ENCODE data around the gene PEX1. TPM values are rescaled to one million over a fixed set of nuclear protein-coding genes. Genes with fewer than 3 reads are reported as not detected.

PEX1 gene
- total and polyA plus RNA-seq, 2 donors (not counting 3 experiments of a cell fraction or from before 2014, with no cell fraction given), result 8.4 to 11.7 TPM

DNA sequence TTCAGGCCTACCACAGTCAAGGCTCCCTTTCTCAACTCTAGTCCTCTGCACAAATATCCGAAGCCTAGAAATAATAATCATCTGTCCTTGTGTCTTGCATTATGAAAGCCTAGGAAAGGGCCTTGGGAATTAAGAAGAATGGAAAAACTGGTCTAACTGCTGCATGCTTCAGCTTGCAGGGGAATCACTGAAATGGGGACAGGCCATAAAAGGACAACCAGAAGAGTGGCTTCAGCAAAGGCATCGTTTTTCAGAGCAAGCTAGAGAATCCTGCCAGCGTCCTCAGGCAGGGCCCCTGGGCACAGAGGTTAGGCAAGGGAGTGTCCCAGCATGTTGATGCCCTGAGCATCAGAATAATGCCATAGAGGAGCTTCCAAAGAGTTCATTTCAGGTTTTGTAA lies 63.8 kb downstream of the PEX1 start:
- H4K20me1 ChIP-seq (replicated peaks; ENCODE audit: control insufficient read depth, extremely low read depth, insufficient read depth, low read length), result no peaks in the 10 kb centered on the region
- BruUV-seq (replicated peaks), result no TSS peak

More for the DNA sequence above, 63.8 kb downstream of the PEX1 start:
- ChIA-PET POLR2A (no interaction called here), CTCF (interaction anchor here (1.1 kb wide), 1 partner anchor 634 kb away, joined by 3 read pairs; no protein-coding TSS in a partner anchor)
- Histone ChIP-seq H3K27ac (ENCODE audit: insufficient read depth, low read depth, low read length) (no peak overlapping the region), H3K4me1 (ENCODE audit: control insufficient read depth, extremely low read depth, insufficient read depth, low read length) (peaks cover 5% of the 10 kb centered on the region), H3K4me3 (replicated peaks in 1 of 3; ENCODE audit: insufficient read depth in 1 of 3, low read depth in 1 of 3, low read length in 3 of 3) (no peak overlapping the region), H3K79me2 (ENCODE audit: control insufficient read depth, insufficient read depth, low read length) (no peaks in the 10 kb centered on the region), H2AFZ (ENCODE audit: low read depth, low read length) (no peak overlapping the region), H3K36me3 (ENCODE audit: control insufficient read depth in 2 of 2, extremely low read depth in 1 of 2, insufficient read depth in 2 of 2, low read length in 2 of 2) (no peaks in the 10 kb centered on the region), H3K9ac (replicated peaks; ENCODE audit: extremely low read depth, insufficient read depth, low read length) (no peak overlapping the region), H3K9me3 (replicated peaks; ENCODE audit: control insufficient read depth, insufficient read depth, low read length) (no peaks in the 10 kb centered on the region), H3K4me2 (ENCODE audit: insufficient read depth, low read length) (no peak overlapping the region), H3K27me3 (ENCODE audit: control insufficient read depth in 2 of 2, insufficient read depth in 2 of 2, low read length in 2 of 2) (no peaks in the 10 kb centered on the region), H3K9me1 (replicated peaks; ENCODE audit: control insufficient read depth, extremely low read depth, insufficient read depth, low read length) (no peaks in the 10 kb centered on the region)
- FAIRE-seq (no peak), DNase-seq (ENCODE audit: low read depth, low spot score) (no peak)
- TF ChIP-seq, protein P1, sequence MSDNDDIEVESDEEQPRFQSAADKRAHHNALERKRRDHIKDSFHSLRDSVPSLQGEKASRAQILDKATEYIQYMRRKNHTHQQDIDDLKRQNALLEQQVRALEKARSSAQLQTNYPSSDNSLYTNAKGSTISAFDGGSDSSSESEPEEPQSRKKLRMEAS (IDR thresholded peaks at IDR 0.05; ENCODE audit: insufficient read depth, insufficient read length), result no peak
- TF ChIP-seq EZH2 (IDR thresholded peaks at IDR 0.05; ENCODE audit: borderline replicate concordance, low read depth, low read length, severe bottlenecking), result no peak
- TF ChIP-seq, protein P2, sequence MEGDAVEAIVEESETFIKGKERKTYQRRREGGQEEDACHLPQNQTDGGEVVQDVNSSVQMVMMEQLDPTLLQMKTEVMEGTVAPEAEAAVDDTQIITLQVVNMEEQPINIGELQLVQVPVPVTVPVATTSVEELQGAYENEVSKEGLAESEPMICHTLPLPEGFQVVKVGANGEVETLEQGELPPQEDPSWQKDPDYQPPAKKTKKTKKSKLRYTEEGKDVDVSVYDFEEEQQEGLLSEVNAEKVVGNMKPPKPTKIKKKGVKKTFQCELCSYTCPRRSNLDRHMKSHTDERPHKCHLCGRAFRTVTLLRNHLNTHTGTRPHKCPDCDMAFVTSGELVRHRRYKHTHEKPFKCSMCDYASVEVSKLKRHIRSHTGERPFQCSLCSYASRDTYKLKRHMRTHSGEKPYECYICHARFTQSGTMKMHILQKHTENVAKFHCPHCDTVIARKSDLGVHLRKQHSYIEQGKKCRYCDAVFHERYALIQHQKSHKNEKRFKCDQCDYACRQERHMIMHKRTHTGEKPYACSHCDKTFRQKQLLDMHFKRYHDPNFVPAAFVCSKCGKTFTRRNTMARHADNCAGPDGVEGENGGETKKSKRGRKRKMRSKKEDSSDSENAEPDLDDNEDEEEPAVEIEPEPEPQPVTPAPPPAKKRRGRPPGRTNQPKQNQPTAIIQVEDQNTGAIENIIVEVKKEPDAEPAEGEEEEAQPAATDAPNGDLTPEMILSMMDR (IDR thresholded peaks at IDR 0.05; ENCODE audit: extremely low read depth in 1 of 2, insufficient read depth in 1 of 2, low read depth in 1 of 2, low read length in 2 of 2), result no peak
- TF ChIP-seq POLR2AphosphoS5 (IDR thresholded peaks at IDR 0.05; ENCODE audit: insufficient read depth, low read depth, low read length), result no peak
- no peak for TF ChIP-seq MYC (IDR thresholded peaks at IDR 0.05; ENCODE audit: low read depth, low read length)
- no peak for TF ChIP-seq JUN (IDR thresholded peaks at IDR 0.05; ENCODE audit: borderline replicate concordance, insufficient read depth, insufficient read length, low read depth)
- TF ChIP-seq GATA2 (IDR thresholded peaks at IDR 0.05; ENCODE audit: insufficient read depth, insufficient read length, low read depth, low read length), result no peak
- no peak for TF ChIP-seq FOS (IDR thresholded peaks at IDR 0.05; ENCODE audit: borderline replicate concordance, insufficient read depth, low read length)
- no peak for TF ChIP-seq POLR2A (IDR thresholded peaks at IDR 0.05; ENCODE audit: low read depth, low read length)
- intact Hi-C loops (cut with micrococcal nuclease), result no loop called here
- dilution Hi-C loops (cut with MboI; ENCODE audit: extremely low pct_ligation_motif_present, low sequenced_read_pairs), result no loop called here
